ENCODE data around the gene RIPOR1.
A peak's percentile ranks its signal among the peaks of the same experiment; 100 is the strongest.

RIPOR1 gene

GRCh38 chr16:67538666-67539101, 10.1 kb downstream of the RIPOR1 start:
- DNase-seq (ENCODE audit: low read depth, low spot score), result peak; percentile 61

DNA sequence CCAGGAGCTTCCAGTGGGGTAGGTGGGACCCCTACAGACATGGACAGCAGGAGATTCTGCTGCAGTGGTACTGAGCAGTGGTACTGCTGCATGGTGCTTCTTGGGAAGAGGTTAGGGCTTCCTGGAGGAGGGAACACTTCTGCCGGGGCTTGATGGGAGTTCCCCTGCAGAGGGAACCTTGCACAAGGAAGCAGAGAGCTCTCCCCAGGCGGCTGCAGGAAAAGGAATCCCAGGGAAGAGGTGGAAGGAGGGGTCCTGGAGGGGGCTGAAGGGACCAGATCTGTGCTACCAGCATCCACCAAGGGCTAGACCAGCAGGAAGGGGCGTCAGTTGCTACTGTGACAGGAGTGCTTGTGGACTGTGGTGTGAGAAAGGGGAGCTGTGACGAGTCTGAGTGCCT, 10.6 kb downstream of the RIPOR1 start:
- DNase-seq (ENCODE audit: low read depth, low spot score), result peak; percentile 18

- no peak for DNase-seq (ENCODE audit: low read depth, low spot score)
These were observed 11.3 kb downstream of the RIPOR1 start for GRCh38 chr16:67539691-67540635.

DNA sequence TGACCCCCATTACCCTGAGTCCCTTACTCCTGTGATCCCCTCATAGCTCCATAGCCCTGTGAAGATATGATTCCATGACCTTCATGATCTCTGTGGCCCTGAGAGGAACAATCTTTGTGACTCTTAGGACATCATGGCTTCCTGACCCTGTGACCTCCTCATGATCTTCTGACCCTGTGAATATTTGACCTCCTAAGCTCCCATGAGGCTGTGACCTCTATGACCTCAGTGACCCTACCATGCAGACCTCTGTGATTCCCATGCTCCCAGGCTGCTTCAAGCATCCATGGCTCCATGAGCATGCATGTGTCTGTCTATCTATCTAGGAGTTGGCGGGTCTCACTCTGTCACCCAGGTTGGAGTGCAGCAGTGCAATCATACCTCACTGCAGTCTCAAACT, 12.1 kb downstream of the RIPOR1 start:
- no peak for DNase-seq (ENCODE audit: low read depth, low spot score)

DNA sequence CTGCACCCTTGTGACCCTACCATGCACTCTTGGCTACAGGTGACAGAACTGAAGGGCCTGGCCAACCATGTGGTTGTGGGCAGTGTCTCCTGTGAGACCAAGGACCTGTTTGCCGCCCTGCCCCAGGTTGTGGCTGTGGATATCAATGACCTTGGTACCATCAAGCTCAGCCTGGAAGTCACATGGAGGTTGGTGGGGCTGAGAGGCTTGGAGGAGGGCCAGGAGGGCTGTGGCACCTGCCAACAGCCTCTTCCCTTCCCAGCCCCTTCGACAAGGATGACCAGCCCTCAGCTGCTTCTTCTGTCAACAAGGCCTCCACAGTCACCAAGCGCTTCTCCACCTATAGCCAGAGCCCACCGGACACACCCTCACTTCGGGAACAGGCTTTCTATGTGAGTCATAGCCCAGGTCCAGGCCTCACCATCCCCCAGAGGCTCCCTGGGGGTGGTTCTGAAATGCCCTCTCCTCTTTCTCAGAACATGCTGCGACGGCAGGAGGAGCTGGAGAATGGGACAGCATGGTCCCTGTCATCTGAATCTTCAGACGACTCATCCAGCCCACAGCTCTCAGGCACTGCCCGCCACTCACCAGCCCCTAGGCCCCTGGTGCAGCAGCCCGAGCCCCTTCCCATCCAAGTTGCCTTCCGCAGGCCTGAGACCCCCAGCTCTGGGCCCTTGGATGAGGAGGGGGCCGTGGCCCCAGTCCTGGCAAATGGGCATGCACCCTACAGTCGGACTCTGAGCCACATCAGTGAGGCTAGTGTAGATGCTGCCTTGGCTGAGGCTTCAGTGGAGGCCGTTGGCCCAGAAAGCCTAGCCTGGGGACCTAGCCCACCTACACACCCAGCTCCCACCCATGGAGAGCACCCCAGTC, 13.0 kb downstream of the RIPOR1 start:
- DNase-seq (ENCODE audit: low read depth, low spot score), result peak; percentile 45

DNA sequence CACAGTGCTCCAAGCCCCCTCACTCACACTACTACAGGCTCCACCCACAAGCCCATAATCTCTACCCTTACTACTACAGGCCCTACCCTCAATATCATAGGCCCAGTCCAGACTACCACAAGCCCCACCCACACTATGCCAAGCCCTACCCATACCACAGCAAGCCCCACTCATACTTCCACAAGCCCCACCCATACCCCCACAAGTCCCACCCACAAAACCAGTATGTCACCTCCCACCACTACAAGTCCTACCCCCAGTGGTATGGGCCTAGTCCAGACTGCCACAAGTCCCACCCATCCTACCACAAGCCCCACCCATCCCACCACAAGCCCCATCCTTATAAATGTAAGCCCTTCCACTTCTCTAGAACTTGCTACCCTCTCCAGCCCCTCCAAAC, 13.8 kb downstream of the RIPOR1 start:
- DNase-seq (ENCODE audit: low read depth, low spot score), result peak; percentile 42

GRCh38 chr16:67543036-67543435, 14.4 kb downstream of the RIPOR1 start:
- no peak for DNase-seq (ENCODE audit: low read depth, low spot score)

DNA sequence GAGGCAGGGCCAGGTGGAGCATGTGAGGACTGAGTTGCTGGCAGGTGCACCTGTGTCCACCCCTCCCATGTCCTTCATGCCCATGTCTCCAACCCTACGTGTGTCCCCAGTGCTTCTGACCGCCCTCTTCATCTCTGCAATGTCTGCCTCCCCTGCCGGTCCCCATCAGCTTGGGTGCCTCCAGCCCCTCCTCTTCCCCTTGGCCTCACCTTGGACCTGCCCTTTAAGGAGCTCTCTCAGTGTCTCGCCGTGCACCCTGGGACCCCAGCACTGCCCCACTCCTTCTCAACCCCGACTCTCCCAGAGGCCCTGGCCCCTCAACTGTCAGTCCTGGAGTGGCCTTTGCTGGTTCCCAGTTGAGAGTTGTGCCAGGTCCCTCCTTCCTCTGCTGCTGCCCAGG, 15.0 kb downstream of the RIPOR1 start:
- no peak for DNase-seq (ENCODE audit: low read depth, low spot score)

- no peak for DNase-seq (ENCODE audit: low read depth, low spot score)
These were observed 15.8 kb downstream of the RIPOR1 start for GRCh38 chr16:67544329-67544841.

GRCh38 chr16:67544844-67545664, 16.4 kb downstream of the RIPOR1 start:
- DNase-seq (ENCODE audit: low read depth, low spot score), result no peak

GRCh38 chr16:67545665-67546024, 17.0 kb downstream of the RIPOR1 start:
- DNase-seq (ENCODE audit: low read depth, low spot score), result no peak

GRCh38 chr16:67546091-67546501, 17.5 kb downstream of the RIPOR1 start:
- DNase-seq (ENCODE audit: low read depth, low spot score), result no peak

DNA sequence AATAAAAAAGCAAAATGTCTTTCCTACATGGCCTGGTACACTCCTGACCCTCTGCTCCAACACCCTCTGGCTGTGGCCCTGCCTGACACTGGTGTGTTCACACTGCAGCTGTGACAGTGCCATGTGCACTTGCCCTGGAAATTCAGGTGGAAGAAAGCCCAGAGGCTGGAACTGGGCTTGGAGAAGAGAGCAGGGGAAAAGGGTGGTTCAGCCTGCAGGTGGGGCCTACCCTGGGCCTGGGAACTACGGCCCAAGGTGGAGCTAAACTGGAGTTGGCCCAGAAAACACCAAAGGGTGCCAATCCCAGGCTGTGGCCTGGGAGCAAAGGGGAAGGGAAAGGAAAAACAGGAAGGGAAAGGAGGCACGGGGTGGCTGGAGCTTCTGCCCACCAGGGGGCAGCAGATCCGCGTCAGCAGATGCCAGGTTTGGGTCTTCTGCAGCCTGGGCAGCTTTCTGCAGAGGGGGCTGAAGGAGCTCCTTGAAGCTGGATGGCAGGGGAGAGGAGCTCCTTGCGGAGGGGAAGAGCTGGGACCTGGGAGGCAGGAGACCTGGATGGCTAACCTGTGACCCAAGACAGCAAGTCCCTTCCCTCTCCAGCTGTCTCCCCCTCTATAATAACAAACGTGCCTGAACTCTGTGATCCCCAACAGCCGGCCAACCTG, 18.3 kb downstream of the RIPOR1 start:
- DNase-seq (ENCODE audit: low read depth, low spot score), result peak; percentile 93

GRCh38 chr16:67547423-67548264, 19.0 kb downstream of the RIPOR1 start:
- DNase-seq (ENCODE audit: low read depth, low spot score), result no peak

GRCh38 chr16:67548265-67549126, 19.9 kb downstream of the RIPOR1 start:
- DNase-seq (ENCODE audit: low read depth, low spot score), result no peak

DNA sequence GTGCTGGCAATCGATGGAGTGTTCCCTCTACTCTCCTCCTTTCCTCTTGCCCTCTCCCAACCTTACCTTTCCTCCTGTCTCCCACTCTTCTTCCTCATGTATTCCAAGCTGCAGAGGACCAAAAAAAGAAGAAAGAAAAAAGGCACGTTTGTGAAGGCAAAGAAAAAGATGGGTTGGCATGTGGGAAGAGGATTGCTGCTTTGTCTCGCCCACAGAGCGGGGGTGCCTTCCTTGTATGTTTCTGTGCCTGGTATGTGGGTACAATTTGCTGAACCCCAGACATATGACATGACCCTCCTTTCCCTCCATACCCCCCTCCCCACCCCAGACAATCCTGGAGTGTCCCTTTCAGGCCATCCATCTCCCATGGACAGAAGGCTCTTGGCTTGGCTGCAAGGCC, 20.6 kb downstream of the RIPOR1 start:
- no peak for DNase-seq (ENCODE audit: low read depth, low spot score)

DNA sequence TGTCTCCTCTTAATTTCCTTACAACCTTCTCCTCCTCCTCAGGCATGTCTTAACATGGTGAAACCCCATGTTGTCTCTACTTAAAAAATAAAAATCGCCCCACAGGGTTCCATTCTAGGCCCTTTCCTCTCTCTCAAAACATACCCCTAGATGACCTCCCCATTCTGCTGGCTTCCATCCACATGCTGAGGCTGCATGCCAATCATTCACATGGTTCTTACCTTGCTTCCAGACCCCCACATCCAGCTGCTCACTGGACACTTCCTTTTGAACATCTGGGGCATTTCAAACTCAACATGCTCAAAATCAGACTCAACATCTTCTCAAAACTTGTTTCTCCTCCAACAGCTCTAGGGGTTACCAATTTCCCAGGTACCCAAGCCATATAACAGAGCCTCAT, 21.3 kb downstream of the RIPOR1 start:
- no peak for DNase-seq (ENCODE audit: low read depth, low spot score)

GRCh38 chr16:67551091-67551490, 22.5 kb downstream of the RIPOR1 start:
- DNase-seq (ENCODE audit: low read depth, low spot score), result no peak

GRCh38 chr16:67551972-67552371, 23.3 kb downstream of the RIPOR1 start:
- DNase-seq (ENCODE audit: low read depth, low spot score), result no peak

All from ELF-1 (cell line).